H9 (cell line): ENCODE data around the gene ILDR1. TPM values are rescaled to one million over a fixed set of nuclear protein-coding genes. Genes with fewer than 3 reads are reported as not detected.

Experiments
- DNase-seq: peaks from one replicate; pipeline ENCODE4 v3.0.0-alpha.2; 2017
- H2AFZ ChIP-seq: one replicate; pipeline ENCODE4 v1.6.1; 2013; ENCODE audit warnings: mild to moderate bottlenecking, low read length, control low read depth, moderate library complexity
- H2AK5ac ChIP-seq: 2 replicates; pipeline ENCODE4 v1.6.1; 2013; ENCODE audit warnings: low read length, control low read depth, mixed read lengths; ENCODE audit not compliant: insufficient read length
- H2BK120ac ChIP-seq: one replicate; pipeline ENCODE4 v1.6.1; 2013; ENCODE audit warnings: low read depth, mild to moderate bottlenecking, low read length, control low read depth, inconsistent platforms; ENCODE audit not compliant: poor library complexity, severe bottlenecking
- H2BK12ac ChIP-seq: 2 replicates; pipeline ENCODE4 v1.6.1; 2013; ENCODE audit warnings: low read length, control low read depth, mixed read lengths, low read depth; ENCODE audit not compliant: insufficient read length
- H2BK15ac ChIP-seq: 2 replicates; pipeline ENCODE4 v1.6.1; 2013; ENCODE audit warnings: low read depth, low read length, control low read depth
- H2BK20ac ChIP-seq: one replicate; pipeline ENCODE4 v1.6.1; 2013; ENCODE audit warnings: low read depth, mild to moderate bottlenecking, low read length, control low read depth, inconsistent platforms; ENCODE audit not compliant: poor library complexity, severe bottlenecking
- H2BK5ac ChIP-seq: 2 replicates; pipeline ENCODE4 v1.6.1; 2013; ENCODE audit warnings: low read length, control low read depth, mixed read lengths; ENCODE audit not compliant: insufficient read length
- H3K14ac ChIP-seq: 2 replicates; pipeline ENCODE4 v1.6.1; 2013; ENCODE audit warnings: low read length, control low read depth; ENCODE audit not compliant: insufficient read depth
- H3K18ac ChIP-seq: 2 replicates; pipeline ENCODE4 v1.6.1; 2013; ENCODE audit warnings: low read depth, mild to moderate bottlenecking, mixed read lengths, low read length, control low read depth; ENCODE audit not compliant: insufficient read length
- H3K23ac ChIP-seq: 2 replicates; pipeline ENCODE4 v1.6.1; 2013; ENCODE audit warnings: low read length, control low read depth, mixed read lengths, low read depth; ENCODE audit not compliant: insufficient read length
- H3K23me2 ChIP-seq: 2 replicates; pipeline ENCODE4 v1.6.1; 2013; ENCODE audit warnings: low read depth, mild to moderate bottlenecking, mixed read lengths, low read length, control low read depth; ENCODE audit not compliant: insufficient read length, poor library complexity, severe bottlenecking
- H3K27ac ChIP-seq: 2 replicates; pipeline ENCODE4 v1.5.1; 2013; ENCODE audit warnings: low read length, control low read depth, mixed read lengths, low read depth; ENCODE audit not compliant: insufficient read length
- H3K27me3 ChIP-seq: 2 replicates; pipeline ENCODE4 v1.6.1; 2013; ENCODE audit warnings: low read length, control low read depth, inconsistent platforms; ENCODE audit not compliant: insufficient read depth
- H3K4ac ChIP-seq: 2 replicates; pipeline ENCODE4 v1.6.1; 2013; ENCODE audit warnings: low read depth, mild to moderate bottlenecking, control low read depth, inconsistent platforms, low read length, moderate library complexity
- H3K4me1 ChIP-seq: 2 replicates; pipeline ENCODE4 v1.6.1; 2013; ENCODE audit warnings: low read length, control low read depth, inconsistent platforms; ENCODE audit not compliant: insufficient read depth
- H3K4me2 ChIP-seq: 2 replicates; pipeline ENCODE4 v1.6.1; 2013; ENCODE audit warnings: low read length, control low read depth, mixed read lengths; ENCODE audit not compliant: insufficient read length, insufficient read depth
- H3K56ac ChIP-seq: 2 replicates; pipeline ENCODE4 v1.6.1; 2013; ENCODE audit warnings: low read depth, mild to moderate bottlenecking, mixed read lengths, low read length, control low read depth; ENCODE audit not compliant: insufficient read length
- H3K79me1 ChIP-seq: 2 replicates; pipeline ENCODE4 v1.6.1; 2013; ENCODE audit warnings: low read depth, mild to moderate bottlenecking, moderate library complexity, low read length, control low read depth, inconsistent platforms; ENCODE audit not compliant: insufficient read depth, poor library complexity, severe bottlenecking
- H3K79me2 ChIP-seq: 2 replicates; pipeline ENCODE4 v1.6.1; 2013; ENCODE audit warnings: low read length, control low read depth, inconsistent platforms; ENCODE audit not compliant: insufficient read depth
- H3K9ac ChIP-seq: 2 replicates; pipeline ENCODE4 v1.6.1; 2013; ENCODE audit warnings: low read length, control low read depth, mixed read lengths; ENCODE audit not compliant: insufficient read length; ENCODE audit errors: extremely low read depth
- H3K9me3 ChIP-seq: one replicate; pipeline ENCODE4 v1.6.1; 2013; ENCODE audit warnings: low read depth, low read length, inconsistent platforms; ENCODE audit not compliant: control insufficient read depth
- H3T11ph ChIP-seq: one replicate; pipeline ENCODE4 v1.6.1; 2013; ENCODE audit warnings: mild to moderate bottlenecking, low read length, control low read depth, inconsistent platforms
- H4K20me1 ChIP-seq: one replicate; pipeline ENCODE4 v1.6.1; 2013; ENCODE audit not compliant: control insufficient read depth, insufficient read length, insufficient read depth
- H4K5ac ChIP-seq: 2 replicates; pipeline ENCODE4 v1.6.1; 2013; ENCODE audit warnings: low read depth, mild to moderate bottlenecking, mixed read lengths, low read length, control low read depth; ENCODE audit not compliant: insufficient read length
- H4K8ac ChIP-seq: replicated peaks from 2 replicates; pipeline ENCODE4 v1.6.1; 2013; ENCODE audit warnings: low read length, control low read depth, mixed read lengths, low read depth; ENCODE audit not compliant: insufficient read length
- H4K91ac ChIP-seq: 2 replicates; pipeline ENCODE4 v1.6.1; 2013; ENCODE audit warnings: low read depth, mild to moderate bottlenecking, moderate library complexity, mixed read lengths, low read length, control low read depth; ENCODE audit not compliant: insufficient read length
- H3K27ac Mint-ChIP-seq, 3 experiments: 2 replicates in 2 of 3; 3 replicates in 1 of 3; pipeline ENCODE4 v1.8.0; 2020 to 2021; ENCODE audit warnings: mixed read lengths in 3 of 3, mild to moderate bottlenecking in 1 of 3, moderate library complexity in 1 of 3
- H3K27me3 Mint-ChIP-seq: 2 replicates; pipeline ENCODE4 v1.8.0; 2021; ENCODE audit warnings: low read depth, mild to moderate bottlenecking, moderate library complexity, mixed read lengths
- H3K36me3 Mint-ChIP-seq, 3 experiments: 2 replicates in 2 of 3; 3 replicates in 1 of 3; pipeline ENCODE4 v1.8.0; 2020 to 2021; ENCODE audit warnings: low read depth in 3 of 3, mixed read lengths in 3 of 3; ENCODE audit not compliant: insufficient read depth in 1 of 3
- H3K4me1 Mint-ChIP-seq, 2 experiments: 2 replicates each; pipeline ENCODE4 v1.8.0; 2020; ENCODE audit warnings: mixed read lengths in 2 of 2
- H3K4me3 Mint-ChIP-seq, 2 experiments: 2 replicates in 1 of 2; 3 replicates in 1 of 2; pipeline ENCODE4 v1.8.0; 2020 to 2021; ENCODE audit warnings: mild to moderate bottlenecking in 2 of 2, mixed read lengths in 2 of 2, moderate library complexity in 1 of 2
- H3K9me3 Mint-ChIP-seq, 2 experiments: 2 replicates in 1 of 2; 3 replicates in 1 of 2; pipeline ENCODE4 v1.8.0; 2020; ENCODE audit warnings: mild to moderate bottlenecking in 2 of 2, mixed read lengths in 2 of 2, moderate library complexity in 1 of 2
- WGBS: extraction: QIAGEN DNeasy Blood & Tissue Kit; methylation state at CpG from one replicate; pipeline ENCODE4 v1.1.7; 2013; ENCODE audit warnings: missing lambda C conversion rate, low lambda C conversion rate, mixed read lengths; ENCODE audit not compliant: insufficient read length; ENCODE audit errors: extremely low coverage; 5-methylcytosine and 5-hydroxymethylcytosine counted together
- total RNA-seq: library from RNA; stranded (reverse); gene quantifications from 2 replicates; pipeline ENCODE4 v1.2.1, GENCODE V29; 2021
- TF ChIP-seq, protein P1 (sequence below): fragments of 200-600 bp; sonication (generic); conservative IDR thresholded peaks from 3 replicates; pipeline ENCODE4 v1.8.0; 2021; ENCODE audit warnings: antibody characterized with exemption, mild to moderate bottlenecking

Gene ILDR1
- total RNA-seq, 1 experiment from 2014 or later = 0.68 TPM

DNA sequence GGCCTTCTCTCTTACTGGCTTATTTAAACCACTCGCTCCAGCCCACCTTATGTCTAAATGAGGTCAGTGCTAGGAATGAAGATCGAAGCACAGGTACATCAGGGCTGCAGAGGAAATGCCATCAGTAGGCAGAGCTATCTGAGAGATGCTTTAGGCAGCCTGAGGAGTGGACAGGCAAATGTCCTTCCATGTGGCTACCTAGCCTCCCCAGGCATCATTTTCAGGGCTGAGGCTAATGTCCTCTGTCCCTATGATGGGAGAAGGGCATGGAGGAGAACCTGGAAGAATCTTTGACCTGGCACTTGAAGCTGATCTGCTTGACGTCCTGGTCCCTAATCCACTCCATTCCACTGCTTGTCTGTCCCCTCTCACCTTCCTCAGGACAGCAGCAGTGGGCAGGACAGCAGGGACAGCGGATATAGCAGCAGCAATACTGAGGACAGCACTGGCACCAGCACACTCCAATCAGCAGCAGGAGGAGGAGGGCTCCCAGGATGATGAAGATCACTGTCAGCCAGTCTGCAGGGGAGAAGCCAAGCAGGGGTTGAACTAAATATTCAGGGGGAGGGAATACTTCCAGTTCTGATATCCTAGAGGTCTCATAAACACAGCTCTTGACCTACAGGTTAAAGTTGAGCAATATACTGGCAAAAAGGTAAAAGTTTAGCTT, 21.0 kb downstream of the ILDR1 start:
- no peak overlapping the region for H4K91ac ChIP-seq
- H4K20me1 ChIP-seq = no peaks in the 10 kb centered on the region
- H2BK5ac ChIP-seq = no peak overlapping the region
- no peak overlapping the region for H3K14ac ChIP-seq
- H3K79me2 ChIP-seq = no peaks in the 10 kb centered on the region
- TF ChIP-seq, protein P1, sequence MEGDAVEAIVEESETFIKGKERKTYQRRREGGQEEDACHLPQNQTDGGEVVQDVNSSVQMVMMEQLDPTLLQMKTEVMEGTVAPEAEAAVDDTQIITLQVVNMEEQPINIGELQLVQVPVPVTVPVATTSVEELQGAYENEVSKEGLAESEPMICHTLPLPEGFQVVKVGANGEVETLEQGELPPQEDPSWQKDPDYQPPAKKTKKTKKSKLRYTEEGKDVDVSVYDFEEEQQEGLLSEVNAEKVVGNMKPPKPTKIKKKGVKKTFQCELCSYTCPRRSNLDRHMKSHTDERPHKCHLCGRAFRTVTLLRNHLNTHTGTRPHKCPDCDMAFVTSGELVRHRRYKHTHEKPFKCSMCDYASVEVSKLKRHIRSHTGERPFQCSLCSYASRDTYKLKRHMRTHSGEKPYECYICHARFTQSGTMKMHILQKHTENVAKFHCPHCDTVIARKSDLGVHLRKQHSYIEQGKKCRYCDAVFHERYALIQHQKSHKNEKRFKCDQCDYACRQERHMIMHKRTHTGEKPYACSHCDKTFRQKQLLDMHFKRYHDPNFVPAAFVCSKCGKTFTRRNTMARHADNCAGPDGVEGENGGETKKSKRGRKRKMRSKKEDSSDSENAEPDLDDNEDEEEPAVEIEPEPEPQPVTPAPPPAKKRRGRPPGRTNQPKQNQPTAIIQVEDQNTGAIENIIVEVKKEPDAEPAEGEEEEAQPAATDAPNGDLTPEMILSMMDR = no peak
- H3T11ph ChIP-seq = no peak overlapping the region
- H3K27ac ChIP-seq = no peak overlapping the region
- H2BK20ac ChIP-seq = no peak overlapping the region
- H3K23ac ChIP-seq = no peak overlapping the region
- DNase-seq = peak; percentile 78
- H4K5ac ChIP-seq = no peak overlapping the region
- H3K79me1 ChIP-seq = no peaks in the 10 kb centered on the region
- no peak overlapping the region for H3K4me2 ChIP-seq
- WGBS = no CpG with 5 or more reads among the region's 4 CpGs
- no peak overlapping the region for H2BK12ac ChIP-seq
- H3K27me3 ChIP-seq = no peaks in the 10 kb centered on the region
- no peak overlapping the region for H3K4me3 Mint-ChIP-seq
- no peaks in the 10 kb centered on the region; a peak in 1 of 5 replicates for H3K9me3 Mint-ChIP-seq
- peaks cover 0 to 1% (median 0%) of the 10 kb centered on the region in 3 experiments; a peak in 1 of 7 replicates for H3K36me3 Mint-ChIP-seq
- H2BK15ac ChIP-seq = no peak overlapping the region
- H3K56ac ChIP-seq = no peak overlapping the region
- peaks cover 12% of the 10 kb centered on the region for H3K4me1 ChIP-seq
- no peak overlapping the region for H3K18ac ChIP-seq
- no peak overlapping the region for H2AFZ ChIP-seq
- H4K8ac ChIP-seq = no peak overlapping the region
- no peak overlapping the region for H2BK120ac ChIP-seq
- no peak overlapping the region for H3K9ac ChIP-seq
- no peaks in the 10 kb centered on the region for H3K27me3 Mint-ChIP-seq
- H3K4ac ChIP-seq = no peak overlapping the region
- H3K9me3 ChIP-seq = no peaks in the 10 kb centered on the region
- no peak overlapping the region for H2AK5ac ChIP-seq
- H3K27ac Mint-ChIP-seq = peak overlapping the region in 1 of 3 experiments; percentile 59; a peak in 2 of 7 replicates
- H3K23me2 ChIP-seq = no peaks in the 10 kb centered on the region
- H3K4me1 Mint-ChIP-seq = peaks cover 29 to 40% of the 10 kb centered on the region in 2 experiments
